ENCODE measurements around the gene KASH5.
A peak's percentile ranks its signal among the peaks of the same experiment; 100 is the strongest.
"Not testable (repeated sequence)": the region's sequence is repeated elsewhere in the genome, so short reads cannot be mapped to it uniquely, and the experiment has no call there.

KASH5 gene

GRCh38 chr19:49447485-49448431 lies 59.7 kb downstream of the KASH5 start:
- H3K27ac ChIP-seq, result no peak overlapping the region
- no peak for DNase-seq (ENCODE audit: low read depth, low spot score)

GRCh38 chr19:49448432-49448786 lies 60.4 kb downstream of the KASH5 start:
- H3K27ac ChIP-seq, result no peak overlapping the region
- DNase-seq (ENCODE audit: low read depth, low spot score), result no peak

- H3K27ac ChIP-seq, result no peak overlapping the region
- DNase-seq (ENCODE audit: low read depth, low spot score), result no peak
These were observed 62.4 kb downstream of the KASH5 start for GRCh38 chr19:49450405-49450804.

GRCh38 chr19:49451430-49452181 lies 63.6 kb downstream of the KASH5 start, which contains the start of gene PIH1D1:
TSS of gene PIH1D1 (minus strand) at chr19:49451814. CDS start at chr19:49451574, 240 bp downstream.
- peak; percentile 98 for DNase-seq (ENCODE audit: low read depth, low spot score)
- H3K27ac ChIP-seq, result peak within 1 kb of the TSS; percentile 83

- H3K27ac ChIP-seq, result peak within 1 kb of the TSS; percentile 83
- DNase-seq (ENCODE audit: low read depth, low spot score), result peak; percentile 85
These were observed 65.1 kb downstream of the KASH5 start, which contains the start of gene ALDH16A1 for GRCh38 chr19:49453013-49453756. TSS of gene ALDH16A1 (plus strand) at chr19:49453225. CDS start at chr19:49453332, 107 bp downstream.

- no peak for DNase-seq (ENCODE audit: low read depth, low spot score)
- H3K27ac ChIP-seq, result peak overlapping the region; percentile 83
These were observed 65.8 kb downstream of the KASH5 start for GRCh38 chr19:49453757-49454240.

GRCh38 chr19:49455773-49456172 lies 67.7 kb downstream of the KASH5 start:
- no peak overlapping the region for H3K27ac ChIP-seq
- DNase-seq (ENCODE audit: low read depth, low spot score), result no peak

- DNase-seq (ENCODE audit: low read depth, low spot score), result no peak
- H3K27ac ChIP-seq, result no peak overlapping the region
These were observed 68.3 kb downstream of the KASH5 start for GRCh38 chr19:49456326-49456725.

GRCh38 chr19:49458567-49458903 lies 70.5 kb downstream of the KASH5 start:
- H3K27ac ChIP-seq, result no peak overlapping the region
- no peak for DNase-seq (ENCODE audit: low read depth, low spot score)

- H3K27ac ChIP-seq, result no peak overlapping the region
- DNase-seq (ENCODE audit: low read depth, low spot score), result no peak
These were observed 71.3 kb downstream of the KASH5 start for GRCh38 chr19:49459388-49459787.

GRCh38 chr19:49461130-49461529 lies 73.1 kb downstream of the KASH5 start:
- not testable (repeated sequence) for H3K27ac ChIP-seq; DNase-seq (ENCODE audit: low read depth, low spot score)

GRCh38 chr19:49461656-49462055 lies 73.6 kb downstream of the KASH5 start:
- DNase-seq (ENCODE audit: low read depth, low spot score), result no peak
- no peak overlapping the region for H3K27ac ChIP-seq

GRCh38 chr19:49462492-49462891 lies 74.4 kb downstream of the KASH5 start:
- DNase-seq (ENCODE audit: low read depth, low spot score), result no peak
- H3K27ac ChIP-seq, result no peak overlapping the region

- no peak overlapping the region for H3K27ac ChIP-seq
- no peak for DNase-seq (ENCODE audit: low read depth, low spot score)
These were observed 76.1 kb downstream of the KASH5 start for GRCh38 chr19:49463960-49464740.

- DNase-seq (ENCODE audit: low read depth, low spot score), result no peak
- H3K27ac ChIP-seq, result no peak overlapping the region
These were observed 77.3 kb downstream of the KASH5 start for GRCh38 chr19:49465371-49465770.

All from epithelial cell of prostate (primary cell).